AML-193 (cell line): ENCODE results near the gene AFF3.

Experiments
- DNase-seq, 2 experiments: peaks; one replicate each; lab custom pipeline; 2025; lab: John Stamatoyannopoulos, UW

The AFF3 gene

GRCh38 chr2:99821572-99821971 is 320.8 kb downstream of the AFF3 start:
- no peak for DNase-seq

GRCh38 chr2:99821039-99821438 is 321.4 kb downstream of the AFF3 start:
- DNase-seq: no peak

- no peak for DNase-seq
Observed at GRCh38 chr2:99819766-99820165, 322.6 kb downstream of the AFF3 start.

- DNase-seq: peak in 1 of 2 experiments; percentile 4
Observed at GRCh38 chr2:99818842-99819241, 323.5 kb downstream of the AFF3 start.

GRCh38 chr2:99816908-99817307 is 325.5 kb downstream of the AFF3 start:
- DNase-seq: no peak

- no peak for DNase-seq
Observed at GRCh38 chr2:99812426-99812825, 330.0 kb downstream of the AFF3 start.

- no peak for DNase-seq
Observed at GRCh38 chr2:99811544-99811943, 330.8 kb downstream of the AFF3 start.

- DNase-seq: no peak
Observed at GRCh38 chr2:99810225-99810624, 332.2 kb downstream of the AFF3 start.

- DNase-seq: no peak
Observed at GRCh38 chr2:99809259-99809900, 333.0 kb downstream of the AFF3 start.

GRCh38 chr2:99808361-99809200 is 333.8 kb downstream of the AFF3 start:
- no peak for DNase-seq

- no peak for DNase-seq
Observed at GRCh38 chr2:99806758-99807157, 335.6 kb downstream of the AFF3 start.

GRCh38 chr2:99805930-99806476 is 336.4 kb downstream of the AFF3 start:
- no peak for DNase-seq

GRCh38 chr2:99803846-99804245 is 338.5 kb downstream of the AFF3 start:
- DNase-seq: no peak

GRCh38 chr2:99802734-99803133 is 339.7 kb downstream of the AFF3 start:
- DNase-seq: no peak

- DNase-seq: no peak
Observed at GRCh38 chr2:99801327-99801901, 341.0 kb downstream of the AFF3 start.

- no peak for DNase-seq
Observed at GRCh38 chr2:99797475-99797874, 344.9 kb downstream of the AFF3 start.

GRCh38 chr2:99794414-99794813 is 348.0 kb downstream of the AFF3 start:
- no peak for DNase-seq

- DNase-seq: no peak
Observed at GRCh38 chr2:99793022-99793421, 349.4 kb downstream of the AFF3 start.

- DNase-seq: no peak
Observed at GRCh38 chr2:99789849-99790248, 352.5 kb downstream of the AFF3 start.

- no peak for DNase-seq
Observed at GRCh38 chr2:99787769-99788382, 354.5 kb downstream of the AFF3 start.

GRCh38 chr2:99786636-99787390 is 355.6 kb downstream of the AFF3 start:
- DNase-seq: no peak

- DNase-seq: no peak
Observed at GRCh38 chr2:99784946-99785345, 357.4 kb downstream of the AFF3 start.
